OCI-M2 (cell line): Measurements from ENCODE around the gene ERRFI1.
"Not testable (repeated sequence)": the region's sequence is repeated elsewhere in the genome, so short reads cannot be mapped to it uniquely, and the experiment has no call there.

Source experiments
- DNase-seq: peaks from one replicate; lab custom pipeline; 2025; ENCODE audit not compliant: unreplicated experiment; lab: John Stamatoyannopoulos, UW

Gene ERRFI1

GRCh38 chr1:7972285-7972684 is 53.8 kb downstream of the ERRFI1 start:
- DNase-seq: no peak

- no peak for DNase-seq
Measured at GRCh38 chr1:7971024-7971423, 55.1 kb downstream of the ERRFI1 start.

- DNase-seq: no peak
Measured at GRCh38 chr1:7970246-7970645, 55.9 kb downstream of the ERRFI1 start.

GRCh38 chr1:7967651-7968050 is 58.5 kb downstream of the ERRFI1 start:
- no peak for DNase-seq

GRCh38 chr1:7967196-7967595 is 58.9 kb downstream of the ERRFI1 start:
- no peak for DNase-seq

GRCh38 chr1:7964476-7964875 is 61.6 kb downstream of the ERRFI1 start:
- DNase-seq: no peak

- not testable (repeated sequence) for DNase-seq
Measured at GRCh38 chr1:7963841-7964240, 62.3 kb downstream of the ERRFI1 start.

GRCh38 chr1:7963378-7963730 is 62.8 kb downstream of the ERRFI1 start:
- DNase-seq: not testable (repeated sequence)

GRCh38 chr1:7962636-7963377 is 63.3 kb downstream of the ERRFI1 start:
- DNase-seq: no peak

- no peak for DNase-seq
Measured at GRCh38 chr1:7962014-7962335, 64.1 kb downstream of the ERRFI1 start.
